A673 (cell line): Measurements from ENCODE around the gene PLEKHH1.

Source experiments
- CTCF ChIP-seq: fragments of 300-800, 200-600 bp; sonication (generic); conservative IDR thresholded peaks from 2 replicates; pipeline ENCODE4 v1.5.1; 2017; ENCODE audit warnings: low read depth, mild to moderate bottlenecking, antibody characterized with exemption, low read length, moderate library complexity, mixed read lengths
- EZH2 ChIP-seq: fragments of 200-600 bp; sonication (generic); IDR thresholded peaks from 2 replicates; pipeline ENCODE4 v1.6.1; 2017; ENCODE audit warnings: borderline replicate concordance, low read depth, mild to moderate bottlenecking, mixed read lengths, antibody characterized with exemption, low read length; ENCODE audit not compliant: poor library complexity, severe bottlenecking

- TF ChIP-seq CTCF (no peak), EZH2 (no peak)
These were observed 56.2 kb downstream of the PLEKHH1 start for GRCh38 chr14:67589204-67589770.
